Keratinocyte (primary cell): ENCODE measurements around the gene CAPSL. TPM values are rescaled to one million over a fixed set of nuclear protein-coding genes. Genes with fewer than 3 reads are reported as not detected.

ENCODE experiments used
- DNase-seq: peaks from one replicate; pipeline ENCODE4 v3.0.0-alpha.2; 2011; ENCODE audit warnings: low read depth, missing footprints, low spot score
- FAIRE-seq: peaks from 2 replicates; lab custom pipeline; 2011; peaks lifted over from hg19 to GRCh38; lab: Jason Lieb, UNC
- H2AFZ ChIP-seq: 2 replicates; pipeline ENCODE4 v1.6.0; 2012; ENCODE audit warnings: low read length, control low read depth, inconsistent platforms; ENCODE audit not compliant: control insufficient read depth
- H3K27ac ChIP-seq: 2 replicates; pipeline ENCODE4 v1.5.1; 2011; ENCODE audit warnings: low read length; ENCODE audit not compliant: control insufficient read depth, insufficient read depth
- H3K27me3 ChIP-seq: 3 replicates; pipeline ENCODE4 v1.6.0; 2011; ENCODE audit warnings: low read length; ENCODE audit not compliant: control insufficient read depth, insufficient read depth; ENCODE audit errors: extremely low read depth
- H3K36me3 ChIP-seq, 2 experiments: 2 replicates in 1 of 2; 3 replicates in 1 of 2; pipeline ENCODE4 v1.5.1; 2011; ENCODE audit warnings: low read length in 2 of 2, mild to moderate bottlenecking in 1 of 2; ENCODE audit not compliant: control insufficient read depth in 2 of 2, insufficient read depth in 2 of 2; ENCODE audit errors: extremely low read depth in 1 of 2
- H3K4me1 ChIP-seq: 3 replicates; pipeline ENCODE4 v1.5.1; 2011; ENCODE audit warnings: low read length; ENCODE audit not compliant: control insufficient read depth, insufficient read depth; ENCODE audit errors: extremely low read depth
- H3K4me2 ChIP-seq: 3 replicates; pipeline ENCODE4 v1.6.0; 2011; ENCODE audit warnings: low read depth, low read length; ENCODE audit not compliant: control insufficient read depth, insufficient read depth; ENCODE audit errors: extremely low read depth
- H3K4me3 ChIP-seq, 3 experiments: fragments of 200-600 bp in 1 of 3; sonication (generic) in 1 of 3; 2 replicates in 2 of 3; 3 replicates in 1 of 3; pipeline ENCODE4 v1.5.1; 2011 to 2016; ENCODE audit warnings: low read length in 3 of 3, mild to moderate bottlenecking in 3 of 3, control low read depth in 2 of 3, inconsistent platforms in 1 of 3, low read depth in 1 of 3, mixed read lengths in 1 of 3, mixed run types in 1 of 3, moderate library complexity in 1 of 3; ENCODE audit not compliant: control insufficient read depth in 2 of 3, insufficient read depth in 2 of 3; ENCODE audit errors: extremely low read depth in 1 of 3
- H3K79me2 ChIP-seq: 2 replicates; pipeline ENCODE4 v1.6.0; 2012; ENCODE audit warnings: low read length; ENCODE audit not compliant: control insufficient read depth, insufficient read depth
- H3K9ac ChIP-seq: 3 replicates; pipeline ENCODE4 v1.6.0; 2011; ENCODE audit warnings: low read length; ENCODE audit not compliant: control insufficient read depth, insufficient read depth; ENCODE audit errors: extremely low read depth
- H3K9me1 ChIP-seq: 3 replicates; pipeline ENCODE4 v1.6.0; 2011; ENCODE audit warnings: low read length; ENCODE audit not compliant: control insufficient read depth, insufficient read depth; ENCODE audit errors: extremely low read depth
- H3K9me3 ChIP-seq: 2 replicates; pipeline ENCODE4 v1.5.1; 2012; ENCODE audit warnings: low read depth, low read length; ENCODE audit not compliant: control insufficient read depth
- H4K20me1 ChIP-seq: 3 replicates; pipeline ENCODE4 v1.6.0; 2011; ENCODE audit warnings: low read length; ENCODE audit not compliant: control insufficient read depth, insufficient read depth; ENCODE audit errors: extremely low read depth
- EZH2 ChIP-seq: IDR thresholded peaks from one replicate; pipeline ENCODE4 v1.6.1; 2012; ENCODE audit warnings: inconsistent platforms, mild to moderate bottlenecking, low read length, moderate library complexity
- dilution Hi-C: fragments of 300-500 bp; cut with MboI; formaldehyde crosslinking; loops from one replicate; pipeline ENCODE4 v1.7.0; 2020; ENCODE audit warnings: low sequenced_read_pairs; ENCODE audit not compliant: extremely low pct_ligation_motif_present
- polyA plus RNA-seq, 5 experiments: library from polyadenylated mRNA; depleted of rRNA in 3 of 5; stranded (reverse) in 3 of 5; stranded (forward) in 1 of 5; unstranded in 1 of 5; fragments of >200 nt; gene quantifications; 1 replicate in 1 of 5; 2 replicates in 3 of 5; 3 replicates in 1 of 5; pipeline versions ENCODE4 v1.2.1 to v1.2.3, GENCODE V29; 2011 to 2012; ENCODE audit warnings: missing spikeins in 2 of 5, low read depth in 1 of 5, low replicate concordance in 1 of 5
- TF ChIP-seq, protein P1 (sequence below), 3 experiments: IDR thresholded peaks in 1 of 3; conservative IDR thresholded peaks in 1 of 3; optimal IDR thresholded peaks in 1 of 3; 2 replicates in 2 of 3; 3 replicates in 1 of 3; pipeline versions ENCODE3 to v1.5.1; 2011; ENCODE audit warnings: low read length in 3 of 3, mild to moderate bottlenecking in 3 of 3, moderate library complexity in 2 of 3, control low read depth in 1 of 3, inconsistent platforms in 1 of 3; ENCODE audit not compliant: insufficient read depth in 2 of 3; ENCODE audit errors: extremely low read depth in 1 of 3

CAPSL gene
- polyA plus RNA-seq, 1 donor (not counting 4 experiments of a cell fraction or from before 2014, with no cell fraction given) = not detected

- FAIRE-seq = peak; percentile 81
- H3K27me3 ChIP-seq = no peaks in the 10 kb centered on the region
- TF ChIP-seq, protein P1, sequence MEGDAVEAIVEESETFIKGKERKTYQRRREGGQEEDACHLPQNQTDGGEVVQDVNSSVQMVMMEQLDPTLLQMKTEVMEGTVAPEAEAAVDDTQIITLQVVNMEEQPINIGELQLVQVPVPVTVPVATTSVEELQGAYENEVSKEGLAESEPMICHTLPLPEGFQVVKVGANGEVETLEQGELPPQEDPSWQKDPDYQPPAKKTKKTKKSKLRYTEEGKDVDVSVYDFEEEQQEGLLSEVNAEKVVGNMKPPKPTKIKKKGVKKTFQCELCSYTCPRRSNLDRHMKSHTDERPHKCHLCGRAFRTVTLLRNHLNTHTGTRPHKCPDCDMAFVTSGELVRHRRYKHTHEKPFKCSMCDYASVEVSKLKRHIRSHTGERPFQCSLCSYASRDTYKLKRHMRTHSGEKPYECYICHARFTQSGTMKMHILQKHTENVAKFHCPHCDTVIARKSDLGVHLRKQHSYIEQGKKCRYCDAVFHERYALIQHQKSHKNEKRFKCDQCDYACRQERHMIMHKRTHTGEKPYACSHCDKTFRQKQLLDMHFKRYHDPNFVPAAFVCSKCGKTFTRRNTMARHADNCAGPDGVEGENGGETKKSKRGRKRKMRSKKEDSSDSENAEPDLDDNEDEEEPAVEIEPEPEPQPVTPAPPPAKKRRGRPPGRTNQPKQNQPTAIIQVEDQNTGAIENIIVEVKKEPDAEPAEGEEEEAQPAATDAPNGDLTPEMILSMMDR (optimal IDR thresholded peaks at IDR 0.05 in 1 of 3, IDR thresholded peaks at IDR 0.05 in 1 of 3, conservative IDR thresholded peaks at IDR 0.05 in 1 of 3; ENCODE audit: extremely low read depth in 1 of 3, insufficient read depth in 2 of 3, low read length in 3 of 3) = no peak
- no peak for TF ChIP-seq EZH2
- no peaks in the 10 kb centered on the region for H3K36me3 ChIP-seq
- H2AFZ ChIP-seq = no peak overlapping the region
- dilution Hi-C loops = no loop called here
- no peaks in the 10 kb centered on the region for H3K79me2 ChIP-seq
- peak overlapping the region; percentile 56 for H3K4me2 ChIP-seq
- H4K20me1 ChIP-seq = no peaks in the 10 kb centered on the region
- H3K4me1 ChIP-seq = peaks cover 15% of the 10 kb centered on the region
- no peak overlapping the region for H3K4me3 ChIP-seq
- no peak overlapping the region for H3K9ac ChIP-seq
- H3K27ac ChIP-seq = peak overlapping the region; percentile 50
- H3K9me1 ChIP-seq = no peaks in the 10 kb centered on the region
- peak; percentile 90 for DNase-seq
- no peaks in the 10 kb centered on the region for H3K9me3 ChIP-seq
Observed at GRCh38 chr5:35884191-35884769, 54.1 kb downstream of the CAPSL start.

- Histone ChIP-seq H3K9me1 (no peaks in the 10 kb centered on the region), H3K36me3 (no peaks in the 10 kb centered on the region), H2AFZ (no peak overlapping the region), H4K20me1 (no peaks in the 10 kb centered on the region), H3K79me2 (no peaks in the 10 kb centered on the region), H3K9ac (no peak overlapping the region), H3K4me2 (no peak overlapping the region), H3K27me3 (no peaks in the 10 kb centered on the region), H3K27ac (no peak overlapping the region), H3K4me1 (peaks cover 20% of the 10 kb centered on the region), H3K9me3 (no peaks in the 10 kb centered on the region), H3K4me3 (no peak overlapping the region)
- no peak for FAIRE-seq
- dilution Hi-C loops = no loop called here
- TF ChIP-seq, protein P1 (optimal IDR thresholded peaks at IDR 0.05 in 1 of 3, IDR thresholded peaks at IDR 0.05 in 1 of 3, conservative IDR thresholded peaks at IDR 0.05 in 1 of 3; ENCODE audit: extremely low read depth in 1 of 3, insufficient read depth in 2 of 3, low read length in 3 of 3) = no peak
- TF ChIP-seq EZH2 = no peak
- no peak for DNase-seq
Observed at GRCh38 chr5:35881758-35882157, 56.7 kb downstream of the CAPSL start.
